Measurements from ENCODE around the gene CACHD1. TPM values are rescaled to one million over a fixed set of nuclear protein-coding genes. Genes with fewer than 3 reads are reported as not detected.

Gene CACHD1
- 7.3 and 10.9 TPM in 2 replicates for total RNA-seq

DNA sequence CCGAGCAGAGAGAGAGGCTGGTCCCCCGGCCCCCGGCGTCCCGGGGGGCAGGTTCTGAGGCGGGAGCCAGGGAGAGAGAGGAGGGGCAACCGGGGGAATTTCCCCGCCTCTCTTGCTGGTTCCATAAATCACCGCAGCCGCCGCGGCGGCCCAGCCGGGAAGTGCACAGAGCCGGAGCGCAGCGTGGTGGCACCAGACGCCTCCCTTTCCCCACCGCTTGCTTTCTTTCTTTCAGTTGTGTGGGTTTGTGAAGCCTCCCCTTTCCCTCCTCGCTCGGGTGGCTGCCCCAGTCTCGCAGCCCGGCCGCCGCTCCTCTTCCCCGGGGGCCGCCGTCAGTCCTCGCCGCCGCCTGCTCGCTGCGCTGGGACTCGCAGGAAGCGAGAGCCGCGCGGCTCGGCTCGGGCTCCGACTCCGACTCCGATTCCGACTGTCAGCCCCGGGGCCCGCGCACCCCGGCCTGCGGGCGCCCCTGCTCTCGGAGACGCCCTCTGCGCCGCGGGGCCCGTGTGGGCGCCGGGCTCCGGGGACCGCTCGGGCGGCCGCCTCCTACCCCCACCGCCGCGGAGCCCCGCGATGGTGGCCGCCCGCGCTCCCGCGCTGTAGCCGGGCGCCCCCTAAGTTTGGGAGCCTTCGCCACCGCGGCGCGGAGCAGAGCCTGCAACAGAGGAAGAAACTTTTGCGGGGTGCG, at the start of gene CACHD1:
Gene CACHD1 (plus strand): TSS at position 153 of the 688 bp plus-strand sequence. CDS start 616 bp downstream, outside the sequence.
- peak; percentile 88 for DNase-seq

DNA sequence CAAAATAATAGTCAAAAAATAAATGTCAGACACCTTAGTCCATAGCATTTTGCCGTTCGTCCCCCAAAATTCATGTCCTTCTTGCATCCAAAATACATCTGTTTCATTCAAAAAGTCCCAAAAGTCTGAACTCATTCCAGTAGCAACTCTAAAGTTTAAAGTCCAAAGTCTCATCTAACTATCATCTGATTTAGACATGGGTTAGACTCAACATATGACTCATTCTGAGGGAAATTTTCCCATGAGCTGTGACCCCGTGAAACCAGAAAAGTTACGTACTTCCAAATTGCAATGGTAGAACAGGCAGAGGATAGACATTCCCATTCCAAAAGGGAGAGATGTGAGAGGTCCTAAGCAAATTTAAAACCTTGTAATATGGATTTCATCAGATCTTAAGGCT, 48.6 kb upstream of the CACHD1 start:
- DNase-seq: no peak

DNA sequence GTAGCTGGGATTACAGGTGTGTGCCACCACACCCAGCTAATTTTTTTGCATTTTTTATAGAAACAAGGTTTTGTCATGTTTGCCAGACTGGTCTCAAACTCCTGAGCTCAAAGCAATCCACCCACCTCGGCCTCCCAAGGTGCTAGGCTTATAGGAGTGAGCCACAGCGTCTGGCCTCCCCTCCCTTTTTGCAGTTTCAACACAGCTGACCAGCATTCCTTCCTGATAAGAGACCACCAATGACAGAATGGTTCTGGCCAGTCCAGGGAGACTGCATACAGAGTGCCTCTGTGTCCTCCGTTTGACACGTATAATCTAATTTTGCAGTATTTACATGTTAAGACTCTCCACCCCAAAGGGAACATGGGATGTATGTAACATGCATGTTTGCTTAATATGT, 46.4 kb upstream of the CACHD1 start:
- no peak for DNase-seq

DNA sequence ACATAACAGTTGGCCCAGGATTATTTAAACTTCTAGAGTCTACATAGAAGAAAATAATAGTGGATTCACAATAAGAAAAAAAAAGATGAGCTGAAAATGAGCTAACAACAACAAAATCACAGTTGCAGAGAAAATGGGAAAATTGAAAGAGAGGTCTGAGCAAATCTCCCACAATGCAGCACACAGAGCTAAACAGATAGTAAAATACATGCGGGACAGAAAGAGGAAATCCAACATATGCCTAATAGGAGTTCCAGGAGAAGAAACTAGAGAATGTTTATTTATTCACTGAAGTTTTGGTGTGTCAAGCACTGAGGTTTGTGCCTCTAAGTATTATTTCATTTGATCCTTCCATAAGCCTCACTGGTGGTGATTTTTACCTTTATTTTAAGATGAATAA, 45.5 kb upstream of the CACHD1 start:
- no peak for DNase-seq

DNA sequence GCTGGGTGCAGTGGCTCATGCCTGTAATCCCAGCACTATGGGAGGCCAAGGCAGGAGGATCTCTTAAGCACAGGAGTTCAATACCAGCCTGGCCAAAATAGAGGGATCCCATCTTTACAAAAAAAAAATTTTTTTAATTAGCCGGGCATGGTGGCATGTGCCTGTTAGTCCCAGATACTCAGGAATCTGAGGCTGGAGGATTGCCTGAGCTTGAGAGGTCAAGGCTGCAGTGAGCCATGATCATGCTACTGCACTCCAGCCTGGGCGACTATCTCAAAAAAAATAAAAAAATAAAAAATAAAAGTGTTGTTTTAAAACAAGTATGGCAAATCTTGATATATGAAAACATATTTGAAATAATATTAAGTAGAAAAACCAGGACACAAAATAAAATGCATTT, 44.4 kb upstream of the CACHD1 start:
- no peak for DNase-seq

DNA sequence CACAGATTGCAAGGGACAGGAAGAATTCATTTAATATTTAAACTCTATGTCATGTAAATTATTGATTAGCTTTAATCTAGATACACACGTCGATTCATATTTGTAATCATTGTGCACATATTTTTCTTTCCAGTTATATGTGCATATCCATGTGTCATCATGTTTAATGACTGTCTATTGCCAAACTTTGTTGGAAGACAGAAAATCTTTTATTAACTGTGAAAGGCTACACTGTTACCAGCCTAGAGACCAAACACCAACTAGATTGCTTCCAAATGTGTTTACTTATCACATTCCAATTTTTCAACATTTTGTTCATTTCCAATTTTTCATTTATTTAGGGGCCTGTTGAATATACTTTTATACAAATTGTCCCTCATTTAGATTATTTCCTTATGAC, 43.2 kb upstream of the CACHD1 start:
- DNase-seq: no peak

DNA sequence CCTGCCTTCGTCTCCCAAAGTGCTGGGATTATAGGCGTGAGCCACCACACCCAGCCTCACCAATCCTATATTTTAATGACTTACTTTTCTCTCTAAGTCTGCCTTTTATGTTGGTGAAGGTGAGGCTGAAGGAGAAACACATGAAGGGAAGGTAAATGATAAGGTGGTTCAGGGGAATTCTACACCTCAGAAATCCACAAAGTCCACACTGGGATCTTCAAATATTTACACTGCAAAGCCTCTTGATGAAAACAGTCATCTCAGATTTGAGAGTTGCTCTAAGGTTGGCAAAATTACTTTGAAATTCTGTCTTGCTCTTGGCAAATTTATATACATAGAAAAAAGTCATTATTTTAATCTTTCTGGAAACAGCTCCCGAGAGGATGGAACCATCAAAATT, 42.0 kb upstream of the CACHD1 start:
- no peak for DNase-seq

DNA sequence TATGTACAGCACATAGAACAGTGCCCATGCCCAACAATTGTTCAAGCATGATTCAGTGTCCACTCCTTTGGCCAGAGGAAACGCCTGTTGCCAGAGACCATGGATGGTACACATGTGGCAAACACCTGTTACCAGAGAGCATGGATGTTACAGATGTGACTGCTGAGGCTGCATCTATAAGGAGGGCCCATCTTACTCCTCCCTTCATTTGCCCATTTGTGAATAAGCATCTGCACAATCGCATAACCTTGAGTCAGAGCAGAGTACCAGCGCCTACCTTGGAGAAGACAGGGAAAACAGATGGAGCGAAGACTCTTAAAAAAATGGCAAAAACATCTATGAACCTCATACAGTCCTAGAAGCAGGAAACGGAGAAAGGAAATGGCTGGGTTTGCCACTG, 36.6 kb upstream of the CACHD1 start:
- DNase-seq: no peak

DNA sequence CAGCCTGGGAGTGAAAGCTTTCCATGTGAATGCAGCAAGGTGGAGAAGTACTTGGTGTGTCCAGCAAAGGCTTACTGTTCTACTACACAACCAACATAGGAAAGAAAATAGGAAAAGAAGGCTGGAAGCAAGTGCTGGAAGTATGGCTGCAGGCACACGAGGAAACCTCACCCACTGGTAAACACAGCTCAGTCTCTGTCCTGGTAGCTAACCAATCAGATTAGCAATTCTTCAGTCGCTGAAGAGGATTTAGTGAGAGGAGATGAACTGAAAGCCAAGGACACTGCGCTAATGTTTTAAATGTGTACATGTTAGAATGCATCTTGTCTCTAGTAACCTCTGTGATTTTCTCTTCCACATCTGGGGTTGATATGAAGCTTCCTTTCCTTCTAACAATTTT, 36.2 kb upstream of the CACHD1 start:
- no peak for DNase-seq

DNA sequence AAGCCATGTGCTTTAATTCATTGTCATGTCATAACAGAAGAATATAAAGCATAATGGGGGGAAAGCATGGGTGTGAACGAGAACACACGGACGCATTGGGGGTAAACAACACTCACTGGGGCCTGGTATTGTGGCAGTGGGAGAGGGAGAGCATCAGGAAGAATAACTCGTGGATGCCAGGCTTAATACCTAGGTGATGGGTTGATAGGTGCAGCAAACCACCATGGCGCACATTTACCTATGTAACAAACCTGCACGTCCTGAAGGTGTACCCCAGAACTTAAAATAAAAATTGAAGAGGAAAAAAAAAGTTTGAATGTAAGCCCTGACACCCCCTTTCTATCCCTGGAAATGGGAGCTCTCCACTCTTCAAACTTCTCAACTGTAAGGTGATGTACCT, 34.9 kb upstream of the CACHD1 start:
- no peak for DNase-seq

DNA sequence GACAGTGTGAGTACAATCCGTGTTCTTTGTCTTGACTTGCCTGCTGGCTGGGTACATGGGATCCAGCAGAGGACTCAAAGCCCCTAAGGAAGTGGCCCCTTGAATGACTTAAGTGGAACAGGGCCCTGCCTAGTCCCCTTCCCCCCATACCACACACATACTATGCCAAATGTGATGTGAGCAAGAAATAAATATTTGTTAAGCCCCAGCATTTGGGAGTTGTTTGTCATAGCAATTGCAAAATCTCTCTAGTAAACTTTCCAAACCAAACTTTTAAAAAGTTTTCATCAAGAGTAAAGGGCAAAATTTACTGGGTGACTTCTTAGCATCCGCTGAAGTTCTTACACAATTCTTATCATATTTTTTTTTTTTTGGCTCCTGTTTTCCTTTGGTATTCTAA, 32.5 kb upstream of the CACHD1 start:
- no peak for DNase-seq

DNA sequence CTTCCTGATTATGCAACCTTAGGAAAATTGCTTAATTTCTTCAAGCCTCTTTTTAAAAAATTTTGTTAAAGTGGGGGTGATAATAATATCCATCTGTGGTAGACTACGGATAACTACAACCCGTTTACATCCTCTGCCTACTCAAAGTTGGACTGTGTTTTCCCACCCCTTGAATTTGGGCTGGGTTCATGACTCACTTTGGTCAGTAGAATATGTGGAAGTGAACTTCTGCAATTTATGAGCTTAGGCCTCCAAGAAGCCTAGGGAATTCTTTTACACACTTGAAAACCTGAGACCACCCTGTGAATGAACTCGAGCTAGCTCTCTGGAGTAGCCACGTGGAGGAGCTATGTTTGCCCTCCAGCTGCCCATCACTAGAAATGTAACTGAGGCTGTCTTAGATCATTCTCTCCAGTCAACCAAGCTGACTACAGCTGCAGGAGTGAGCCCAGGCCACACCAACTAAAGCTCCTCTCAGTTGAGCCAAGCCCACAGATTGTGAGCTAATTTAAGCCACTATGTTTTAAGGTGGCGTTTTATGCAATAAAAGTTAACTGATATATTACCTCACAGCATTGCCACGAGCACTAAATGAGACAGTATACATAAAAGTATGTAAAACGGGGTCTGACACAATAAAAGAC, 29.6 kb upstream of the CACHD1 start:
- no peak for DNase-seq

DNA sequence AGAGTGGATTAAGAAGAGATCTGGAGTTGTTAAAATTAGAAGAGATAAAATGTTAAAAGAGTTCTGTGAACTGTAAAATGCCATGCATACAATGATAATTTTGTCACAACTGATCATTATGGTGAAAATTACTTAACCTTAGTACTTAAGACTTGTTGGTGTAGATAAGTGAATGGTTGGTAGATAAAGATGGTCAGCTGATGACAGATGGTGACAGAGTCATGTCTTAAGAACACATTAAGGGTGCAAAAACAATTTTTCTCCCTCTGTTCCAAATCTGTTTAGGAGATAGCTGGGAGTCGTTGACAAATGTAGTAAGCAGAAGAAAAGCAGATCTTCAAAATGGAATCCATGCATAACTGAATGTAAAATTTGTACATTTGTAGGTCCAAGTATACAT, 18.5 kb upstream of the CACHD1 start:
- no peak for DNase-seq

DNA sequence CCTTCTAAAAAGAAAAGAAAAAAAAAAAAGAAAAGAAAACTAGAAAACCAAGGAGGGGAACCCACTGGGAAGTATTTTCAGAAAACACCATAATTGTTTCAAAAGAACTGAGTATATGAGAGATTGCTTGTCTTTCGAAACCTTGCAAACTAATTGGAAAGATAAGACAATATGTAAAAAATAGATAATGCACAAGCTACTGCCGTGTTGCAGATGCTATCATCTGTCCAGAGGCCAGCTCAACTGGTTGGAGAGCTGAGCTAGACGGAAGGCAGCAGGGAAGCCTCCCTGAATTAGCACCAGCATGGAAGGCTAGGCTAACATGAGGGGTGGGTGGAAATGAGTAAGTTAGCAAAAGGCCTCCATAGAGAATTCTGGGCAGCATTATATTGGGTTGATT, 16.2 kb upstream of the CACHD1 start:
- DNase-seq: no peak

DNA sequence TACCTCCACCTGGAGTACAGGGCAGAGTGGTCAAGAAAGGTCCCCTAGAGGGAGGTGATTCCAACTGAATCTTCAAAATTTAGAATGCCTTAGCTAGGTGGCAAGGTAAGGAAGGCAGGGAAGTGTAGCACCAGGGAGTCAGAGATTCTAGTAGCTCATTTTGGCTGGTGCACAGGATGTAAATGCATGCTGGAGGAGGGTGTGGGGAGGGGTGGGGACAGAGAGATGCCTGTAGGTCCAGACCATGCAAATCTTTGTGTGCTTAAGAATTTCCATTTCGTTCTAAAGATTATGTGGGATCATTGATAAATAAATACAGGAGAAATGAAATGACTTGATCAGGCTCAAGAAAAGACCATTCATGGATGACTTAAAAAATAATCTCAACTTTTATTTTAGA, 11.0 kb upstream of the CACHD1 start:
- no peak for DNase-seq

DNA sequence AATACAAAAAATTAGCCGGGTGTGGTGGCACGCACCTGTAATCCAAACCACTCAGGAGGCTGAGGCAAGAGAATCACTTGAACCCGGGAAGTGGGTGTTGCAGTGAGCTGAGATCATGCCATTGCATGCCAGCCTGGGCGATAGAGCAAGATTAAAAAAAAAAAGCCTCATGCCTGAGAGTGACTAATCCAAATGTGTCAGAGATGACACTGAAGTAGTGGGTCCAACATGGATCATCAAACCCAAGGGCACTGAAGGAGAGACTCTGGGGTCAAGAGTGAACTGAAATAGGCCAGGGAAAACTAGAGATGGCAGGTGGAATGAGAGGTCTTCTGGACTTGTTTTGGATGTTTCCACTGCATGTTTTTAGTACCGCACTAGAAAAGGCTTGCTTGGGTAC, 10.2 kb upstream of the CACHD1 start:
- DNase-seq: no peak

DNA sequence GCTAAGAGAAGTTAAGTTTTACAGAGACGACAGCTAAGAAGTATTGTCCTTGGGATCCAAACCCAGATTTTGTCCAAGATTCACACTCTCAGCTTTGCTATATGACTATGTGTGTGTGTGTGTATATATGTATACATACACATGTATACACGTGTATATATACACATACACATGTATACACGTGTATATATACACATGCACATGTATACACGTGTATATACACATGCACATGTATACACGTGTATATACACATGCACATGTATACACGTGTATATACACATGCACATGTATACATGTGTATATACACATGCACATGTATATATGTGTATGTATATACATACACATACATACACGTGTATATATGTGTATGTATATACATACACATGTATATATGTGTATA, 3.9 kb upstream of the CACHD1 start:
- no peak for DNase-seq

DNA sequence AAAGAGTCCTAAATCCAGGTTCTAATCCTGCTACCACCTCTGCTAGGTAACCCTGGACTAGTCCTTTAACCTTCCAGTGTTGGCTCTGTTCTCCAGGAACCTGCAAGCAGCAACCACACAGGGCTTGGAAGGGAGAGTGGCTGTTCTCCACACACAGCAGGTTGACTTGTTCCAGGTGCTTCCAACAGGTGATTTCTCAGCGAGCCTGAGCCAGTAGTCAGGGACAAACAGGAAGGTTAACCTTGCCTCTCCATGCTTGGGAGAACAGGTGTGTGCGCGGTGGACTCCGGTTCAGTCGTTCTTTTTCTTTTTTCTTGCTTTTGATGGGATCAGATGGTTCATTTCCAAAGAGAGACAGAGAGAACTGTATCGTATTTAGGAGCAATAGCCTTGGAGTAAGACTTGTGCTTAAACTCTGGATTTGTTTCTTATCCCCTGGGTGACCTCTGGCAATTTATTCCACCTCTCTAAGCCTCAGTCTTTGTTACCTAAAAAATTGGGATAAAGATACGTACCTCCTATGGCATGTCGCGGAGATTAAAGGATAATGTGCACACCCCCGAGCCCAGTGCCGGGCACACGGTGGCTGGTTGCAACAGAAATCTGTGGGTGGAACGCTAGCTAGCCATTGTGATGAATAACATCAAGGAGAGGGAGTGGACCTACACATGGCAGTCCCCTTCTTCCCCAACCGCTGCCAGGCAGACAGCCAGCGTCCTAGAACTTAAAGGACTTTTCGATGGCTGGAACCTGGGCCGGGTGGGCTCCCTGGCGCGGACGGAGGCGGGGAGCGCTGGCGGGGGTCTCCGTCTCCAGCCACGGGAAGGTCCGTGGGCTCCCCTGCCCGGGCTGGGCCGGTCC, 583 bp upstream of the CACHD1 start:
- peak; percentile 29 for DNase-seq

DNA sequence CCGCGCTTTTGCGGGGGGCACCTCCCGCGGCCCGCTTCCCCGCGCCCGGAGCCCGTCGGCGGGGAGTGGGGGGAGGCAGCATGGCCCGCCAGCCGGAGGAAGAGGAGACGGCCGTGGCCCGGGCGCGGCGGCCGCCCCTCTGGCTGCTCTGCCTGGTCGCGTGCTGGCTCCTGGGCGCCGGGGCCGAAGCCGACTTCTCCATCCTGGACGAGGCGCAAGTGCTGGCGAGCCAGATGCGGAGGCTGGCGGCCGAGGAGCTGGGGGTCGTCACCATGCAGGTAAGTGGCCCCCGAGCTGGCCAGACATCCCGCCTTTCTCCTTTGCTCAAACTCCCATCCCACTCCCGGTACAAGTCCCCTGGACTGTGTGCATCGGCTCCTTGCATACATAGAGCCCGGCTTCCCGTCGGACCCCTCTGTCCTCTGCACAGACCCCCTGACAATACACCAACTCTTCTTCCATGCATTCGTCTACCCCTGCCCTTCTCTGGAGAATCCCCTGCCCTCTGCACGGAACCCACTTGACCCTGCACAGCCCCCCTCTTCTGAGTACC, 812 bp downstream of the CACHD1 start:
- peak; percentile 53 for DNase-seq

DNA sequence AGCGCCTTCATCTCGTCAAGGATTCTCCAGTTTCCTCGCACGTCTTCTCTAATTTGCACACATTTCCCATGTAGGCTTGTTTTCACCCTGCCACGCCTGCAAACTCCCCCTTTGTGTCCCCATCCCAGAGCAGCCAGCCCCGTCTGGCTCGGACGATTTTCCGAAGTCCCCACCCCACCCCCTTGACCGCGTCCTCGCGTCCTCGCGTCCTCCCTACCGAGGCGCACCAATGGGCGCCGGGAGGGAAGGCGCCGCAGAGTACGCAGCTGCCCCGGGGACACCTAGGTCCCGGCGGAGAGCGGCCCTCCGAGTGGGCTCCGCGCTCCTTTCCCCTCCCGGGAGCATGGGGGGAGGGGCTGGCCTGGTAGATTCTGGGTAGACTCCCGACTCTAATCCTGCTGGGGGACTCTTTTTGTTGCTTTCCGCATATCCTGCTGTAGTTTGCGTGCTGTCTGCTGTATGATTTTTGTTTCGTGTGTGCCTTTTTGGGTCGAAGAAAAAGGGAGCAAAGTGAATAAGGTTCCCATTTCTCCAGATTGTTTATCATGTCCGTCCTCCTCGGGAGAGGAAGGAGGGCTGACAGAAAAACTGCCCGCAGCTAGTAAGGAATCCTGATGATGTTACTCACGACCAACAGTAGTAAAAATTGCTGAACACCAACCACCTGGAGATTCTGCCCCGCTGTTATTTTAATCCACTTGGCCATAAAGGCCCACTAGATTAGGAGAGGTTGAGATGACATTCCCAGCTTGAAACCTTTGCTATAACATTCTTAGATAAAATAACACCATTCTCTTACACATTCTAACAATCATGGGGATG, 1.5 kb downstream of the CACHD1 start:
- DNase-seq: peak; percentile 43

DNA sequence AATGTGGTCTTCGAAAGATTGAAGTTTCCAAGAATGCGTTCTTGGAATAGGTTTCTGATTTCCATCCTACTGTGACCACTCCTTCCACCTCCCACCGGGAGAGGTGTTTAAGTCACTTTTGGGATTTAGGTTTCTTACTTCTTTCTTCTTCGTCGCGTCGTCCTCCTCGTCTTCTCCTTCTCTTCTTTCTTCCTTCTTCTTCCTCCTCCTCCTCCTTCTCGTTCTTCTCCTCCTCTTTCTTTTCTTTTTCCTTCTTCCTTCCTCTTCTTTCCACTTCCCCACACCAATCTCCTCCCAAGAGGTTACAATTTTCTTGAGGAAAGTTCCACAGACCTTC, 2.1 kb downstream of the CACHD1 start:
- no peak for DNase-seq

DNA sequence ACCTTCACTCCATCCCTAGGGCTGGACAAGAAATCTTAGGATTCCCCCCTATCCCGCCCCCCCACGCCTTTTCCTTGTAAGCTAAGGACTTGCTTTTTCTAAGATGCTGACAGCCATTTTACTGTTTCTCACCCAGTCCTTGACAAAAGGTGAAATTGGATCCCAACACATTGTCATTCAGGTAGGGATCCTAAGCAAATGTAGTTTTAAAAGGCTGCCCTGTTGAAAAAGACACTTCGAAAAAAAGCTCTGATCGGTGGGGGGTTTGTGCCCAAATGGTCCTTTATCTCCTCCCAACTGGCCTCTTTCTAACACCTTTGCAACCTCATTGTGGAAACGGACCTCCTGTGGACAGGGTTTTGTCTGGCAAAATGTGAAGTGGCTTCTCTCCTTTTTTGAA, 2.9 kb downstream of the CACHD1 start:
- no peak for DNase-seq

DNA sequence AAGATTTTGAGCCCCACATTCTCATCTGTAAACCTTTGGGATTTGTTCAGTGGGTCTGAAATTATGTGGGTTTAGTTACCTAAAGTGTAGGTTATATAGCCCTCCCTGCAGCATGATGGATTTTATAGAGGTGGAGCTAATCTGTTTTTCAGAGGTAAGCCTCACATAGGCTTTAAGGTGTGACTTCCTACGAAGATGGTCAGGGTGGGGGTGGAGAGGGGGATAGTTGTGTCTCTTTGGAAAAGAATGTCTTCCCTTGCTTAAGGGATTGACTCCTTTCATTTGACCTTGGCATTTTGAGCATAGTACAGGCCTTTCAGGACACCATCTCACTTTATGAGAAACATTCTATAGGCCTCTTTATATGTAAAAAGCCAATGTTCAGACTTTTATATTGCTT, 3.4 kb downstream of the CACHD1 start:
- DNase-seq: no peak

All from dermis blood vessel endothelial cell (primary cell).